NB4 (cell line): ENCODE results near the gene LRRC49.

ENCODE experiments used
- CTCF ChIP-seq: IDR thresholded peaks from one replicate; pipeline ENCODE4 v1.5.1; 2012; ENCODE audit warnings: low read depth, low read length
- MAX ChIP-seq: IDR thresholded peaks from 2 replicates; pipeline ENCODE4 v1.6.1; 2011; ENCODE audit warnings: low read depth, low read length

GRCh38 chr15:71054286-71054952 is 161.8 kb downstream of the LRRC49 start:
- TF ChIP-seq MAX (no peak), CTCF (no peak)
